Smooth muscle cell (in vitro differentiated cells): ENCODE results near the gene TLE4. TPM values are rescaled to one million over a fixed set of nuclear protein-coding genes. Genes with fewer than 3 reads are reported as not detected.

Experiments used
- DNase-seq: peaks from one replicate; lab custom pipeline; 2025; ENCODE audit not compliant: unreplicated experiment; lab: John Stamatoyannopoulos, UW
- H2AFZ ChIP-seq: fragments of 200-600 bp; sonication (generic); 2 replicates; pipeline ENCODE4 v1.6.0; 2016; ENCODE audit warnings: antibody characterized with exemption, low read depth, mild to moderate bottlenecking
- H3F3A ChIP-seq: fragments of 200-600 bp; sonication (generic); 2 replicates; pipeline ENCODE4 v1.6.0; 2017; ENCODE audit warnings: antibody characterized with exemption, low read depth
- H3K27ac ChIP-seq: fragments of 200-600 bp; sonication (generic); 2 replicates; pipeline ENCODE4 v1.5.1; 2016; ENCODE audit warnings: low read depth, mild to moderate bottlenecking
- H3K27me3 ChIP-seq: fragments of 200-600 bp; sonication (generic); 2 replicates; pipeline ENCODE4 v1.6.1; 2016; ENCODE audit warnings: low read depth, mild to moderate bottlenecking
- H3K36me3 ChIP-seq: fragments of 200-600 bp; sonication (generic); 2 replicates; pipeline ENCODE4 v1.5.1; 2016; ENCODE audit warnings: low read depth
- H3K4me1 ChIP-seq: fragments of 200-600 bp; sonication (generic); 2 replicates; pipeline ENCODE4 v1.5.1; 2016; ENCODE audit warnings: low read depth
- H3K4me2 ChIP-seq: fragments of 200-600 bp; sonication (generic); 2 replicates; pipeline ENCODE4 v1.6.0; 2016; ENCODE audit warnings: mild to moderate bottlenecking
- H3K4me3 ChIP-seq: fragments of 200-600 bp; sonication (generic); 2 replicates; pipeline ENCODE4 v1.5.1; 2016; ENCODE audit warnings: mild to moderate bottlenecking
- H3K79me2 ChIP-seq: fragments of 200-600 bp; sonication (generic); 2 replicates; pipeline ENCODE4 v1.6.0; 2016; ENCODE audit warnings: low read depth, mild to moderate bottlenecking
- H3K9ac ChIP-seq: fragments of 200-600 bp; sonication (generic); 2 replicates; pipeline ENCODE4 v1.6.0; 2016; ENCODE audit warnings: low read depth
- H3K9me3 ChIP-seq: fragments of 200-600 bp; sonication (generic); replicated peaks from 2 replicates; pipeline ENCODE4 v1.5.1; 2016; ENCODE audit warnings: low read depth
- H4K20me1 ChIP-seq: fragments of 200-600 bp; sonication (generic); 2 replicates; pipeline ENCODE4 v1.6.0; 2016; ENCODE audit warnings: low read depth
- WGBS: methylation state at CpG from one replicate; pipeline ENCODE4 v1.1.7; 2016; ENCODE audit warnings: low lambda C conversion rate; 5-methylcytosine and 5-hydroxymethylcytosine counted together
- polyA plus RNA-seq: library from polyadenylated mRNA; unstranded; fragments of >200 nt; fragmentation: Nextera tagmentation; extraction: Ambion mirVana; gene quantifications from 2 replicates; pipeline ENCODE4 v1.2.1, GENCODE V29; 2016
- total RNA-seq: library from RNA; depleted of rRNA; stranded (reverse); fragments of >200 nt; gene quantifications from 2 replicates; pipeline ENCODE4 v1.2.3, GENCODE V29; 2014
- TF ChIP-seq, protein P1 (sequence below): fragments of 200-600 bp; sonication (generic); IDR thresholded peaks from 2 replicates; pipeline ENCODE4 v1.5.1; 2017; ENCODE audit warnings: borderline replicate concordance, mild to moderate bottlenecking, antibody characterized with exemption; ENCODE audit not compliant: insufficient read depth, poor library complexity, severe bottlenecking

TLE4 gene
- total and polyA plus RNA-seq, 2 experiments from 2014 or later, result 31.6 to 74.3 TPM

DNA sequence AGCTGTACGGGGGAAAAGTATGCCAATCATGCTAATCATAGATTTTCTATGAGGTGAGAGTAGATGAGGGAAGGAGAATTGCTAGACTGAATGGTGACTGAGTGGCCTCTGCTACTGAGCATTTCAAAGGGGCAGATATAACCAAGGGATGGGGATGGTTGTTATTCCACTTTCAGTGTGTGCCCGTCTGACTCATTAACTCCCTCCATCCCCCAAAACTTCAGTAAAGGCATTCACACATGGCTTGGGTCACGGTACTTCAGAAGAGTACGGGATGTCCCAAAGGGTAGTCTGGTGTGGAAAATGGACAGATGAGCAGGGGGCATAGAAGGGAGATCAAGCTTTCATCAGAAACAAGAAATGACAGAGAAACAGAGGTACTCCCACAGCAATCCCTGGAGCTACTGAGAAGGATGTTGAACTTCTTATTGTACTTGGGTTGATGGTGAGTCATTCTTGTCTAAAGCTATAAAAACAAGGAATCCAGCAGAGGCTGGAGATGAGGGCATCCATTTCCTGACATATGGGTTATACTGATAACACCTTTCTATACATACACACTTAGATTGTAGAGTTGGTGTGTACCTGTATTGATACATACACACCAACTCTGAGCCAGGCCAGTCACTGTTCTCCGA is 8.9 kb upstream of the TLE4 start:
- no peak overlapping the region for H3K4me2 ChIP-seq
- whole genome bisulfite sequencing, result 83% methylated on average over 5 of the region's 5 CpGs

DNA sequence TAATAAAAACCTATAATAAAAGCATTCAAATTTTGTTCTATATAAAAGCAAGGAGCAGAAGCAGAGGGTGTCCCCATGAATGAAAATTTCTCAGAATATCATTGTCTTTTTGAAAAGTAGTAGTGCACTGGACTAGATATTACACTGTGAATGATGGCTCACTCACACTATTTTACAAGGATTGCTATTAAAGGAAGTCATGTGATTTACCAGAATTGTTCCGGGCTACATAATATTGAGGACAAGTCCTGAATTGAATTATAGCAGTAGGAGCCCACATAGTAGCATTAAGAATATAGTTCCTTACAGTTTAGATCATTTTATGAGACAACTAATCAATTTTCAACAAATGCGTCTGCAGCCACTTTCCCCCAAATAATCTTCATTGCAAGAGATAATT is 7.7 kb upstream of the TLE4 start:
- no peak overlapping the region for H3K27ac ChIP-seq
- no peak overlapping the region for H2AFZ ChIP-seq
- no peaks in the 10 kb centered on the region for H3K27me3 ChIP-seq
- H3K9ac ChIP-seq, result no peak overlapping the region
- H3K79me2 ChIP-seq, result no peaks in the 10 kb centered on the region
- H3K4me2 ChIP-seq, result no peak overlapping the region
- 89% methylated on average over 2 of the region's 2 CpGs for WGBS
- no peaks in the 10 kb centered on the region for H3F3A ChIP-seq
- H4K20me1 ChIP-seq, result no peaks in the 10 kb centered on the region
- no peak for DNase-seq
- H3K4me3 ChIP-seq, result no peak overlapping the region
- no peaks in the 10 kb centered on the region for H3K9me3 ChIP-seq
- peaks cover 12% of the 10 kb centered on the region for H3K4me1 ChIP-seq
- TF ChIP-seq, protein P1, sequence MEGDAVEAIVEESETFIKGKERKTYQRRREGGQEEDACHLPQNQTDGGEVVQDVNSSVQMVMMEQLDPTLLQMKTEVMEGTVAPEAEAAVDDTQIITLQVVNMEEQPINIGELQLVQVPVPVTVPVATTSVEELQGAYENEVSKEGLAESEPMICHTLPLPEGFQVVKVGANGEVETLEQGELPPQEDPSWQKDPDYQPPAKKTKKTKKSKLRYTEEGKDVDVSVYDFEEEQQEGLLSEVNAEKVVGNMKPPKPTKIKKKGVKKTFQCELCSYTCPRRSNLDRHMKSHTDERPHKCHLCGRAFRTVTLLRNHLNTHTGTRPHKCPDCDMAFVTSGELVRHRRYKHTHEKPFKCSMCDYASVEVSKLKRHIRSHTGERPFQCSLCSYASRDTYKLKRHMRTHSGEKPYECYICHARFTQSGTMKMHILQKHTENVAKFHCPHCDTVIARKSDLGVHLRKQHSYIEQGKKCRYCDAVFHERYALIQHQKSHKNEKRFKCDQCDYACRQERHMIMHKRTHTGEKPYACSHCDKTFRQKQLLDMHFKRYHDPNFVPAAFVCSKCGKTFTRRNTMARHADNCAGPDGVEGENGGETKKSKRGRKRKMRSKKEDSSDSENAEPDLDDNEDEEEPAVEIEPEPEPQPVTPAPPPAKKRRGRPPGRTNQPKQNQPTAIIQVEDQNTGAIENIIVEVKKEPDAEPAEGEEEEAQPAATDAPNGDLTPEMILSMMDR, result no peak
- H3K36me3 ChIP-seq, result no peaks in the 10 kb centered on the region

More for the DNA sequence above, 8.9 kb upstream of the TLE4 start:
- no peak overlapping the region for H3K4me3 ChIP-seq
- H3K36me3 ChIP-seq, result no peaks in the 10 kb centered on the region
- H2AFZ ChIP-seq, result no peak overlapping the region
- H3K27me3 ChIP-seq, result no peaks in the 10 kb centered on the region
- no peak overlapping the region for H3K9ac ChIP-seq
- no peaks in the 10 kb centered on the region for H3F3A ChIP-seq
- H3K79me2 ChIP-seq, result no peaks in the 10 kb centered on the region
- no peaks in the 10 kb centered on the region for H3K9me3 ChIP-seq
- H3K4me1 ChIP-seq, result peaks cover 12% of the 10 kb centered on the region
- no peaks in the 10 kb centered on the region for H4K20me1 ChIP-seq
- H3K27ac ChIP-seq, result no peak overlapping the region
- TF ChIP-seq, protein P1, result no peak
- no peak for DNase-seq

- Histone ChIP-seq H3K36me3 (no peaks in the 10 kb centered on the region), H3K9ac (no peak overlapping the region), H4K20me1 (no peaks in the 10 kb centered on the region), H3K27me3 (no peaks in the 10 kb centered on the region), H3K4me2 (no peak overlapping the region), H3F3A (no peaks in the 10 kb centered on the region), H2AFZ (no peak overlapping the region), H3K9me3 (no peaks in the 10 kb centered on the region), H3K27ac (no peak overlapping the region), H3K79me2 (no peaks in the 10 kb centered on the region), H3K4me1 (peaks cover 7% of the 10 kb centered on the region), H3K4me3 (no peak overlapping the region)
- no peak for DNase-seq
- TF ChIP-seq, protein P1, result no peak
- 62% methylated on average over 2 of the region's 2 CpGs for WGBS
These were observed 6.5 kb upstream of the TLE4 start for GRCh38 chr9:79565245-79565644.

GRCh38 chr9:79567671-79568098 is 4.1 kb upstream of the TLE4 start:
- Histone ChIP-seq H4K20me1 (peaks cover 1% of the 10 kb centered on the region), H3K4me3 (no peak overlapping the region), H2AFZ (no peak overlapping the region), H3K4me2 (no peak overlapping the region), H3K36me3 (no peaks in the 10 kb centered on the region), H3K9me3 (no peaks in the 10 kb centered on the region), H3K4me1 (peaks cover 6% of the 10 kb centered on the region), H3K27me3 (no peaks in the 10 kb centered on the region), H3F3A (peaks cover 4% of the 10 kb centered on the region), H3K79me2 (peaks cover under 1% of the 10 kb centered on the region), H3K9ac (no peak overlapping the region), H3K27ac (no peak overlapping the region)
- no peak for DNase-seq
- TF ChIP-seq, protein P1, result no peak
- WGBS, result 83% methylated on average over 2 of the region's 2 CpGs
